HEK293 (cell line): Measurements from ENCODE around the gene ISL2.

Source experiments
- CTCF ChIA-PET: fragments of 350-600 bp; formaldehyde crosslinking; extraction: SDS; loops from one replicate; lab custom pipeline; 2021; ENCODE audit warnings: antibody characterized with exemption; lab: Yijun Ruan, JAX
- POLR2A ChIA-PET: fragments of 300-600 bp; formaldehyde crosslinking; extraction: SDS; loops from one replicate; lab custom pipeline; 2020; ENCODE audit warnings: antibody characterized with exemption, inconsistent platforms; lab: Yijun Ruan, JAX
- H3K27ac ChIP-seq: fragments of 200-500 bp; sonication (Bioruptor generic); 2 replicates; pipeline ENCODE4 v1.5.1; 2014; ENCODE audit warnings: low read depth, low read length, control low read depth, inconsistent platforms; ENCODE audit errors: extremely low read depth
- H3K36me3 ChIP-seq, 2 experiments: fragments of 200-500 bp in 1 of 2; sonication (Bioruptor generic) in 1 of 2; 1 replicate in 1 of 2; 2 replicates in 1 of 2; pipeline ENCODE4 v1.5.1; 2014 to 2017; ENCODE audit warnings: inconsistent platforms in 2 of 2, low read length in 2 of 2; ENCODE audit not compliant: control insufficient read depth in 2 of 2, insufficient read depth in 1 of 2
- H3K4me1 ChIP-seq: fragments of 200-500 bp; sonication (Bioruptor generic); 2 replicates; pipeline ENCODE4 v1.5.1; 2014; ENCODE audit warnings: mild to moderate bottlenecking, low read length, inconsistent platforms; ENCODE audit not compliant: control insufficient read depth, insufficient read depth
- H3K4me3 ChIP-seq: 2 replicates; pipeline ENCODE4 v1.5.1; 2011; ENCODE audit warnings: low read depth, mild to moderate bottlenecking, control low read depth, low read length, moderate library complexity
- H3K9me3 ChIP-seq: fragments of 200-500 bp; sonication (Bioruptor generic); 2 replicates; pipeline ENCODE4 v1.5.1; 2014; ENCODE audit warnings: low read depth, low read length, inconsistent platforms; ENCODE audit not compliant: control insufficient read depth, insufficient read depth
- BCL11B ChIP-seq: fragments of 450-650 bp; formaldehyde crosslinking; IDR thresholded peaks from 2 replicates; pipeline ENCODE4 v1.5.1; 2016; ENCODE audit warnings: low read depth, missing biosample characterization, missing genetic modification characterization
- GFI1B ChIP-seq: fragments of 450-650 bp; formaldehyde crosslinking; IDR thresholded peaks from 2 replicates; pipeline ENCODE4 v1.5.1; 2016; ENCODE audit warnings: missing biosample characterization, missing genetic modification characterization
- KLF16 ChIP-seq: fragments of 450-650 bp; formaldehyde crosslinking; IDR thresholded peaks from 2 replicates; pipeline ENCODE4 v1.5.1; 2017; ENCODE audit warnings: missing biosample characterization, missing genetic modification characterization
- ZBTB17 ChIP-seq: fragments of 450-650 bp; formaldehyde crosslinking; IDR thresholded peaks from 2 replicates; pipeline ENCODE4 v1.5.1; 2016; ENCODE audit warnings: missing biosample characterization, missing genetic modification characterization
- ZBTB20 ChIP-seq: fragments of 450-650 bp; formaldehyde crosslinking; IDR thresholded peaks from 2 replicates; pipeline ENCODE4 v1.5.1; 2016; ENCODE audit warnings: missing biosample characterization, missing genetic modification characterization
- ZBTB48 ChIP-seq: fragments of 450-650 bp; formaldehyde crosslinking; IDR thresholded peaks from 2 replicates; pipeline ENCODE4 v1.5.1; 2016; ENCODE audit warnings: missing biosample characterization, missing genetic modification characterization
- ZBTB7A ChIP-seq: fragments of 450-650 bp; formaldehyde crosslinking; IDR thresholded peaks from 2 replicates; pipeline ENCODE4 v1.5.1; 2016; ENCODE audit warnings: low read depth, missing biosample characterization, missing genetic modification characterization
- ZFP41 ChIP-seq: fragments of 450-650 bp; formaldehyde crosslinking; IDR thresholded peaks from 2 replicates; pipeline ENCODE4 v1.5.1; 2016; ENCODE audit warnings: missing biosample characterization, missing genetic modification characterization, borderline replicate concordance
- ZNF140 ChIP-seq: fragments of 450-650 bp; formaldehyde crosslinking; IDR thresholded peaks from 2 replicates; pipeline ENCODE4 v1.5.1; 2016; ENCODE audit warnings: missing biosample characterization, missing genetic modification characterization
- ZNF146 ChIP-seq: fragments of 450-650 bp; formaldehyde crosslinking; IDR thresholded peaks from 2 replicates; pipeline ENCODE4 v1.5.1; 2016; ENCODE audit warnings: missing biosample characterization, missing genetic modification characterization
- ZNF175 ChIP-seq: fragments of 450-650 bp; formaldehyde crosslinking; IDR thresholded peaks from 2 replicates; pipeline ENCODE4 v1.5.1; 2016; ENCODE audit warnings: missing biosample characterization, missing genetic modification characterization
- ZNF391 ChIP-seq: fragments of 450-650 bp; formaldehyde crosslinking; IDR thresholded peaks from 2 replicates; pipeline ENCODE4 v1.5.1; 2016; ENCODE audit warnings: low read depth, missing biosample characterization, missing genetic modification characterization, borderline replicate concordance
- ZNF529 ChIP-seq: fragments of 450-650 bp; formaldehyde crosslinking; IDR thresholded peaks from 2 replicates; pipeline ENCODE4 v1.5.1; 2017; ENCODE audit warnings: missing genetic modification characterization, missing biosample characterization; ENCODE audit not compliant: insufficient replicate concordance
- ZNF555 ChIP-seq: fragments of 450-650 bp; formaldehyde crosslinking; conservative IDR thresholded peaks from 2 replicates; pipeline ENCODE4 v1.5.1; 2017; ENCODE audit warnings: missing biosample characterization, mild to moderate bottlenecking, missing genetic modification characterization, inconsistent platforms
- ZNF621 ChIP-seq: fragments of 450-650 bp; formaldehyde crosslinking; IDR thresholded peaks from 2 replicates; pipeline ENCODE4 v1.5.1; 2017; ENCODE audit warnings: missing biosample characterization, missing genetic modification characterization
- ZNF623 ChIP-seq: fragments of 450-650 bp; formaldehyde crosslinking; IDR thresholded peaks from 2 replicates; pipeline ENCODE4 v1.5.1; 2016; ENCODE audit warnings: missing biosample characterization, missing genetic modification characterization
- ZNF768 ChIP-seq: fragments of 450-650 bp; formaldehyde crosslinking; IDR thresholded peaks from 2 replicates; pipeline ENCODE4 v1.5.1; 2018; ENCODE audit warnings: missing biosample characterization, mild to moderate bottlenecking, missing genetic modification characterization
- ZNF785 ChIP-seq: fragments of 450-650 bp; formaldehyde crosslinking; IDR thresholded peaks from 2 replicates; pipeline ENCODE4 v1.5.1; 2016; ENCODE audit warnings: missing biosample characterization, missing genetic modification characterization
- TF ChIP-seq, protein P1 (sequence below): fragments of 450-650 bp; formaldehyde crosslinking; IDR thresholded peaks from 2 replicates; pipeline ENCODE4 v1.5.1; 2016; ENCODE audit warnings: missing biosample characterization, missing genetic modification characterization, borderline replicate concordance
- TF ChIP-seq, protein P2 (sequence below): fragments of 450-650 bp; formaldehyde crosslinking; IDR thresholded peaks from 2 replicates; pipeline ENCODE4 v1.5.0; 2017; ENCODE audit warnings: missing biosample characterization, missing genetic modification characterization, borderline replicate concordance
- TF ChIP-seq, protein P3 (sequence below): fragments of 450-650 bp; formaldehyde crosslinking; IDR thresholded peaks from 2 replicates; pipeline ENCODE4 v1.5.1; 2016; ENCODE audit warnings: missing biosample characterization, missing genetic modification characterization

Gene ISL2

DNA sequence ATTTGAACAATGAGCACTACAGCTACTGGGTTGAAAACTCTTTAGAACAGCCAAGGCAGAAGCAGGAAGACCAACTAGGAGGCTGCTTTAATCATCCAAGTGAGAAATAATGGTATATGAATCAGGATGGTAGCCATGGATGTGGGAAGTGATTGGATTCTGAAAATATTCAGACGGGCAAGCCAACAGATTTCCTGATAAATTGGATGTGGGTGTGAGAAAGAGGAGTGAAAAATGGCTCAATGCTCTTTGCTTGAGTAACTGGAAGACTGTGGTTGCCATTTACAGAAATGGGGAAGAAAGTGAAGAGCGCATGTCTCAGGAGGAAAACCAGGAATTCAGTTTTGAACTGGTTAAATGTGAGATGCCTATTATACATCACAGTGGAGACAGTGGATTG lies 50.4 kb downstream of the ISL2 start:
- TF ChIP-seq ZNF175 (tag by site-specific recombination) (no peak), ZNF621 (no peak), ZNF623 (tag by site-specific recombination) (no peak), ZBTB20 (tag by site-specific recombination) (no peak), ZNF140 (tag by site-specific recombination) (no peak), BCL11B (no peak), ZNF768 (tag by site-specific recombination) (no peak), ZFP41 (no peak), ZNF146 (tag by site-specific recombination) (no peak), KLF16 (no peak), GFI1B (tag by site-specific recombination) (no peak), ZBTB7A (no peak), ZBTB48 (tag by site-specific recombination) (no peak), ZBTB17 (tag by site-specific recombination) (no peak), ZNF785 (tag by site-specific recombination) (no peak)
- TF ChIP-seq, protein P1, sequence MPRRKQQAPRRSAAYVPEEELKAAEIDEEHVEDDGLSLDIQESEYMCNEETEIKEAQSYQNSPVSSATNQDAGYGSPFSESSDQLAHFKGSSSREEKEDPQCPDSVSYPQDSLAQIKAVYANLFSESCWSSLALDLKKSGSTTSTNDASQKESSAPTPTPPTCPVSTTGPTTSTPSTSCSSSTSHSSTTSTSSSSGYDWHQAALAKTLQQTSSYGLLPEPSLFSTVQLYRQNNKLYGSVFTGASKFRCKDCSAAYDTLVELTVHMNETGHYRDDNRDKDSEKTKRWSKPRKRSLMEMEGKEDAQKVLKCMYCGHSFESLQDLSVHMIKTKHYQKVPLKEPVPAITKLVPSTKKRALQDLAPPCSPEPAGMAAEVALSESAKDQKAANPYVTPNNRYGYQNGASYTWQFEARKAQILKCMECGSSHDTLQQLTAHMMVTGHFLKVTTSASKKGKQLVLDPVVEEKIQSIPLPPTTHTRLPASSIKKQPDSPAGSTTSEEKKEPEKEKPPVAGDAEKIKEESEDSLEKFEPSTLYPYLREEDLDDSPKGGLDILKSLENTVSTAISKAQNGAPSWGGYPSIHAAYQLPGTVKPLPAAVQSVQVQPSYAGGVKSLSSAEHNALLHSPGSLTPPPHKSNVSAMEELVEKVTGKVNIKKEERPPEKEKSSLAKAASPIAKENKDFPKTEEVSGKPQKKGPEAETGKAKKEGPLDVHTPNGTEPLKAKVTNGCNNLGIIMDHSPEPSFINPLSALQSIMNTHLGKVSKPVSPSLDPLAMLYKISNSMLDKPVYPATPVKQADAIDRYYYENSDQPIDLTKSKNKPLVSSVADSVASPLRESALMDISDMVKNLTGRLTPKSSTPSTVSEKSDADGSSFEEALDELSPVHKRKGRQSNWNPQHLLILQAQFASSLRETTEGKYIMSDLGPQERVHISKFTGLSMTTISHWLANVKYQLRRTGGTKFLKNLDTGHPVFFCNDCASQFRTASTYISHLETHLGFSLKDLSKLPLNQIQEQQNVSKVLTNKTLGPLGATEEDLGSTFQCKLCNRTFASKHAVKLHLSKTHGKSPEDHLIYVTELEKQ (tag by site-specific recombination) = no peak
- TF ChIP-seq, protein P2, sequence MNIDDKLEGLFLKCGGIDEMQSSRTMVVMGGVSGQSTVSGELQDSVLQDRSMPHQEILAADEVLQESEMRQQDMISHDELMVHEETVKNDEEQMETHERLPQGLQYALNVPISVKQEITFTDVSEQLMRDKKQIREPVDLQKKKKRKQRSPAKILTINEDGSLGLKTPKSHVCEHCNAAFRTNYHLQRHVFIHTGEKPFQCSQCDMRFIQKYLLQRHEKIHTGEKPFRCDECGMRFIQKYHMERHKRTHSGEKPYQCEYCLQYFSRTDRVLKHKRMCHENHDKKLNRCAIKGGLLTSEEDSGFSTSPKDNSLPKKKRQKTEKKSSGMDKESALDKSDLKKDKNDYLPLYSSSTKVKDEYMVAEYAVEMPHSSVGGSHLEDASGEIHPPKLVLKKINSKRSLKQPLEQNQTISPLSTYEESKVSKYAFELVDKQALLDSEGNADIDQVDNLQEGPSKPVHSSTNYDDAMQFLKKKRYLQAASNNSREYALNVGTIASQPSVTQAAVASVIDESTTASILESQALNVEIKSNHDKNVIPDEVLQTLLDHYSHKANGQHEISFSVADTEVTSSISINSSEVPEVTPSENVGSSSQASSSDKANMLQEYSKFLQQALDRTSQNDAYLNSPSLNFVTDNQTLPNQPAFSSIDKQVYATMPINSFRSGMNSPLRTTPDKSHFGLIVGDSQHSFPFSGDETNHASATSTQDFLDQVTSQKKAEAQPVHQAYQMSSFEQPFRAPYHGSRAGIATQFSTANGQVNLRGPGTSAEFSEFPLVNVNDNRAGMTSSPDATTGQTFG = no peak
- no peaks in the 10 kb centered on the region for H3K36me3 ChIP-seq
- ChIA-PET POLR2A (no interaction called here), CTCF (interaction anchor here (0.7 kb wide), 1 partner anchor 420 kb away, joined by 3 read pairs; no protein-coding TSS in a partner anchor)
- H3K9me3 ChIP-seq = no peaks in the 10 kb centered on the region
- H3K4me3 ChIP-seq = no peak overlapping the region
- no peaks in the 10 kb centered on the region for H3K4me1 ChIP-seq
- H3K27ac ChIP-seq = no peak overlapping the region

DNA sequence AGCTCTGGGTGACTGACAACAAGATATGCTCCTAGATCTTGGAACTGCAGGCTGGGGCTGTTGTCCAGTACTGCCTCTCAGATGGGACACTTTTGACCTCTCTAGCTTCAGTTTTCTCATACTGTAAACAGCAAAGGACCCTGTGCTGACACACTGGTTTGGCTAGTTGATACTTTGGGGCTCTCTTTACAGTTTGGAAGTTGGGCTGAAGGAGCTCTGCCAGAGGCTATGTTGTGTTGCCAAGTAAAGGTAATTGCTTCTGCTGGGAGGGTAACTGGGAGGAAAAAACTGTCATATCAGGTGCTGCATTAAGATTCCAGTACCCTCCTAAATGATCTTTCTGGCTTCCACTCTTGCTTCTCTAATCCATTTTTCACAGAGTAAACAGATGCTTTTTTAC lies 54.0 kb downstream of the ISL2 start:
- TF ChIP-seq ZNF529 (tag by site-specific recombination) = no peak
- TF ChIP-seq, protein P3, sequence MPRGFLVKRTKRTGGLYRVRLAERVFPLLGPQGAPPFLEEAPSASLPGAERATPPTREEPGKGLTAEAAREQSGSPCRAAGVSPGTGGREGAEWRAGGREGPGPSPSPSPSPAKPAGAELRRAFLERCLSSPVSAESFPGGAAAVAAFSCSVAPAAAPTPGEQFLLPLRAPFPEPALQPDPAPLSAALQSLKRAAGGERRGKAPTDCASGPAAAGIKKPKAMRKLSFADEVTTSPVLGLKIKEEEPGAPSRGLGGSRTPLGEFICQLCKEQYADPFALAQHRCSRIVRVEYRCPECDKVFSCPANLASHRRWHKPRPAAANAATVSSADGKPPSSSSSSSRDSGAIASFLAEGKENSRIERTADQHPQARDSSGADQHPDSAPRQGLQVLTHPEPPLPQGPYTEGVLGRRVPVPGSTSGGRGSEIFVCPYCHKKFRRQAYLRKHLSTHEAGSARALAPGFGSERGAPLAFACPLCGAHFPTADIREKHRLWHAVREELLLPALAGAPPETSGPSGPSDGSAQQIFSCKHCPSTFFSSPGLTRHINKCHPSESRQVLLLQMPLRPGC = no peak
- TF ChIP-seq ZNF391 (tag by site-specific recombination) = no peak
- no peak for TF ChIP-seq ZNF621
- TF ChIP-seq ZNF555 = no peak
- no peak overlapping the region for H3K4me3 ChIP-seq
- H3K27ac ChIP-seq = no peak overlapping the region
- ChIA-PET CTCF (interaction anchor here (1.1 kb wide), 1 partner anchor 477 kb away, joined by 4 read pairs; no protein-coding TSS in a partner anchor), POLR2A (no interaction called here)
- no peaks in the 10 kb centered on the region for H3K9me3 ChIP-seq
- H3K4me1 ChIP-seq = peaks cover 10% of the 10 kb centered on the region
- no peaks in the 10 kb centered on the region for H3K36me3 ChIP-seq
